ENCODE measurements around the gene NXNL1. TPM values are rescaled to one million over a fixed set of nuclear protein-coding genes. Genes with fewer than 3 reads are reported as not detected.

Gene NXNL1
- total and polyA plus RNA-seq, 4 donors, result not detected

GRCh38 chr19:17483605-17484002, 22.9 kb upstream of the NXNL1 start:
- Histone ChIP-seq H3K9me3 (ENCODE audit: control insufficient read depth in 4 of 4, low read length in 3 of 4) (no peaks in the 10 kb centered on the region), H3K4me3 (ENCODE audit: low read depth in 1 of 3, low read length in 3 of 3) (no peak overlapping the region), H3K27ac (ENCODE audit: low read depth in 1 of 2, low read length in 2 of 2) (no peak overlapping the region), H3K9ac (ENCODE audit: low read depth in 1 of 2, low read length in 2 of 2) (no peak overlapping the region), H3K27me3 (ENCODE audit: control insufficient read depth in 4 of 4, insufficient read depth in 4 of 4, low read length in 3 of 4) (no peaks in the 10 kb centered on the region), H3K4me1 (ENCODE audit: control insufficient read depth in 4 of 4, insufficient read depth in 4 of 4, low read length in 3 of 4) (peaks cover 0 to 5% (median under 1%) of the 10 kb centered on the region in 4 donors), H3K36me3 (ENCODE audit: control insufficient read depth in 4 of 4, insufficient read depth in 3 of 4, low read depth in 1 of 4, low read length in 3 of 4) (no peaks in the 10 kb centered on the region)
- DNase-seq (ENCODE audit: low spot score), result no peak
- WGBS, result 95% methylated on average over 10 of the region's 10 CpGs
- TF ChIP-seq GABPA (IDR thresholded peaks at IDR 0.05 in 1 of 2, conservative IDR thresholded peaks at IDR 0.05 in 1 of 2) (no peak), SP1 (IDR thresholded peaks at IDR 0.05) (no peak), TAF1 (conservative IDR thresholded peaks at IDR 0.05) (no peak), ATF3 (IDR thresholded peaks at IDR 0.05) (no peak), HNF4A (conservative IDR thresholded peaks at IDR 0.05) (no peak), HNF4G (IDR thresholded peaks at IDR 0.05) (no peak), ZBTB33 (IDR thresholded peaks at IDR 0.05) (no peak), RXRA (IDR thresholded peaks at IDR 0.05) (no peak), REST (IDR thresholded peaks at IDR 0.05) (no peak), CTCF (IDR thresholded peaks at IDR 0.05; ENCODE audit: low read depth, low read length, missing input control) (no peak), NR2F2 (IDR thresholded peaks at IDR 0.05) (no peak), RAD21 (IDR thresholded peaks at IDR 0.05) (no peak), JUND (IDR thresholded peaks at IDR 0.05) (no peak), YY1 (IDR thresholded peaks at IDR 0.05) (no peak), FOXA1 (IDR thresholded peaks at IDR 0.05) (no peak), EGR1 (IDR thresholded peaks at IDR 0.05; ENCODE audit: low read depth in 2 of 2) (no peak), FOXA2 (IDR thresholded peaks at IDR 0.05) (no peak)
